K562 (cell line): Measurements from ENCODE around the gene TLR5. TPM values are rescaled to one million over a fixed set of nuclear protein-coding genes. Genes with fewer than 3 reads are reported as not detected.

Source experiments
- BACH1 ChIP-seq: fragments of 200-800 bp; sonication (Bioruptor generic); IDR thresholded peaks from 2 replicates; pipeline ENCODE4 v1.6.1; 2016; ENCODE audit warnings: missing genetic modification characterization, missing compliant biosample characterization
- GABPB2 ChIP-seq: fragments of 250-450 bp; sonication (Bioruptor Pico); conservative IDR thresholded peaks from 2 replicates; pipeline ENCODE4 v1.5.1; 2021; ENCODE audit warnings: mild to moderate bottlenecking
- GATAD2A ChIP-seq: fragments of 450-650 bp; IDR thresholded peaks from 2 replicates; pipeline ENCODE4 v1.6.1; 2017
- HMG20A ChIP-seq: fragments of 450-650 bp; formaldehyde crosslinking; conservative IDR thresholded peaks from 2 replicates; pipeline ENCODE4 v1.4.0; 2020; ENCODE audit warnings: mild to moderate bottlenecking, mixed read lengths
- HOMEZ ChIP-seq: fragments of 250-450 bp; sonication (Bioruptor Pico); IDR thresholded peaks from 2 replicates; pipeline ENCODE4 v1.4.0; 2020; ENCODE audit warnings: mild to moderate bottlenecking, moderate library complexity
- JUN ChIP-seq, 2 experiments: sonication (generic) in 1 of 2; formaldehyde crosslinking in 1 of 2; IDR thresholded peaks; 2 replicates each; pipeline versions ENCODE4 v1.6.1 to v1.8.0; 2012 to 2022; ENCODE audit warnings: borderline replicate concordance in 2 of 2, mild to moderate bottlenecking in 2 of 2, improper control_type of control experiment in 1 of 2, low read depth in 1 of 2, low read length in 1 of 2, missing genetic modification reagents in 1 of 2
- MGA ChIP-seq: fragments of 450-650 bp; IDR thresholded peaks from 2 replicates; pipeline ENCODE4 v1.6.1; 2016; ENCODE audit warnings: mild to moderate bottlenecking, moderate library complexity
- PRPF4 ChIP-seq: fragments of 200-400 bp; formaldehyde crosslinking; IDR thresholded peaks from one replicate; pipeline ENCODE4 v1.6.1; 2017; ENCODE audit warnings: low read length, low read depth, mild to moderate bottlenecking; ENCODE audit not compliant: insufficient read depth, poor library complexity, severe bottlenecking
- TBP ChIP-seq: optimal IDR thresholded peaks from 2 replicates; pipeline ENCODE3; 2011; ENCODE audit warnings: low read depth, low read length, improper control_type of control experiment
- TRIM25 ChIP-seq: fragments of 450-650 bp; IDR thresholded peaks from 2 replicates; pipeline ENCODE4 v1.7.0; 2016; ENCODE audit warnings: borderline replicate concordance
- ZBTB7A ChIP-seq: IDR thresholded peaks from 2 replicates; pipeline ENCODE4 v1.6.1; 2011; ENCODE audit warnings: low read depth, mild to moderate bottlenecking, low read length, moderate library complexity, borderline replicate concordance; ENCODE audit not compliant: control insufficient read depth
- ZNF780A ChIP-seq: fragments of 250-450 bp; sonication (Bioruptor Pico); IDR thresholded peaks from 2 replicates; pipeline ENCODE4 v1.5.0; 2021; ENCODE audit warnings: mild to moderate bottlenecking
- polyA plus RNA-seq, 8 experiments: library from polyadenylated mRNA; depleted of rRNA in 4 of 8; stranded (reverse) in 5 of 8; unstranded in 3 of 8; fragments of >200 nt; fragmentation: Nextera tagmentation in 2 of 8; fragmentation: Illumina TruSeq in 1 of 8; extraction: Ambion mirVana in 2 of 8; extraction: Trizol in 1 of 8; gene quantifications; 2 replicates each; pipeline versions ENCODE4 v1.2.1 to v1.2.3, GENCODE V29; 2011 to 2014; ENCODE audit warnings: inconsistent platforms in 1 of 8, missing spikeins in 1 of 8
- total RNA-seq, 7 experiments: library from RNA; depleted of rRNA in 6 of 7; stranded (reverse); fragments of >200 nt in 6 of 7; fragmentation: Illumina TruSeq in 2 of 7; extraction: Trizol in 2 of 7; gene quantifications; 2 replicates each; pipeline versions ENCODE4 v1.2.1 to v1.2.3, GENCODE V29; 2011 to 2021; ENCODE audit warnings: low replicate concordance in 1 of 7

The TLR5 gene
- total and polyA plus RNA-seq, 9 of the 15 experiments (the other 6 are each of a cell fraction or from before 2014, with no cell fraction given) = 0.93 to 7.4 (median 1.9) TPM

GRCh38 chr1:223142795-223143536, at the start of gene TLR5 (continued):
- TF ChIP-seq MGA = peak; percentile 99
- TF ChIP-seq TBP = peak; percentile 57
- peak; percentile 41; the same call in 1 of the 2 replicates for TF ChIP-seq JUN (IDR thresholded peaks at IDR 0.05; ENCODE audit: borderline replicate concordance, low read depth, low read length)
- peak; percentile 96 for TF ChIP-seq JUN (CRISPR knock-in tag; IDR thresholded peaks at IDR 0.05; ENCODE audit: borderline replicate concordance)
- no peak for TF ChIP-seq BACH1
- TF ChIP-seq GABPB2 (CRISPR knock-in tag) = no peak
- no peak for TF ChIP-seq HMG20A (CRISPR knock-in tag)
- no peak for TF ChIP-seq ZNF780A (CRISPR knock-in tag)
- peak; percentile 94 for TF ChIP-seq GATAD2A
- peak; percentile 93 for TF ChIP-seq ZBTB7A
- no peak for TF ChIP-seq PRPF4
- TF ChIP-seq HOMEZ (CRISPR knock-in tag) = no peak
- no peak for TF ChIP-seq TRIM25
